ENCODE measurements around the gene PSMB5.

PSMB5 gene

GRCh38 chr14:23034498-23035302 lies at the start of gene PSMB5:
Gene PSMB5, minus strand, starts transcription at chr14:23034900. Its CDS starts 19 bp downstream, at chr14:23034881.
- DNase-seq (ENCODE audit: low read depth in 2 of 3, low spot score in 1 of 3), result peak; percentile 80 to 89 (median 85)

GRCh38 chr14:23080474-23080873 lies 45.8 kb upstream of the PSMB5 start:
- DNase-seq (ENCODE audit: low read depth in 2 of 3, low spot score in 1 of 3), result no peak

DNA sequence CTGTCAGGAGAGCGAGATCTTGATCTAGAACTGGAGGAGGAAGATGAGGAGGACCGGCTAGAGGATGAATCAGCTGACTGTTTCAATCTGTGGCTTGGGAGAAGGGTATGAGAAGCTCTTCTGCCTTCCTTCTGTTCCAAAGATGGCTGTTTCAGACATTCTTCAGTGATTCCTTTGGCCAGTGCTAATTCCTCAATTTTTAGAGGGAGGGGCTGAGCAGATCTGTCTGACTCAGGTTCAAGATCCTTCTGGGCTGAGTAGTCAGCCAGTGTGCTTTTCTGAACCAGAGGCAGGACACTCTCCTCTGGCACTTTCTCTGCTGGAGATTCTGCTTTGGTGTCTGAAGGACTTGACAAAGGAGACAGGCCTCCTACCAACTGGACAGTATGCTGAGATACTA lies 45.0 kb upstream of the PSMB5 start:
- no peak for DNase-seq (ENCODE audit: low read depth in 2 of 3, low spot score in 1 of 3)

- DNase-seq (ENCODE audit: low read depth in 2 of 3, low spot score in 1 of 3), result no peak
Observed at GRCh38 chr14:23078692-23079116, 44.0 kb upstream of the PSMB5 start.

DNA sequence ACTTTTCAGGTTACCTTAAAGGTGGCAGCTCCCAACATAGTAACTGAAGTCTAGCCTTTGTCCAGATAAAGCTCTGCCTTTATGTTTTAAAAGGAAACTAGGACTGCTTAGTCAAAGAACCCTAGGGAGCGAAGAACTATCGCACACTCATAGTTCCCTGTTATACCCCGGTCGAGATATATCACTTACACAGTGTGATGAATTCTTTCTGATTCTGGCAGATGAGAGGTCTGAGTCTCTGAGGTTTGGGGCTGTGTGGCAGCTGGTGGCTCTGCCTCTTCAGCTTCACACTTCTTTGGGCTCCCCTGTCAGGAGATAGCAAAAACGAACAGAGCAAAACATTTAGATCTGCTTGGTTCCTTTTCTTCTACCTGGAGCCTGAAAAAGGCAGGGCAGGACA lies 43.3 kb upstream of the PSMB5 start:
- no peak for DNase-seq (ENCODE audit: low read depth in 2 of 3, low spot score in 1 of 3)

DNA sequence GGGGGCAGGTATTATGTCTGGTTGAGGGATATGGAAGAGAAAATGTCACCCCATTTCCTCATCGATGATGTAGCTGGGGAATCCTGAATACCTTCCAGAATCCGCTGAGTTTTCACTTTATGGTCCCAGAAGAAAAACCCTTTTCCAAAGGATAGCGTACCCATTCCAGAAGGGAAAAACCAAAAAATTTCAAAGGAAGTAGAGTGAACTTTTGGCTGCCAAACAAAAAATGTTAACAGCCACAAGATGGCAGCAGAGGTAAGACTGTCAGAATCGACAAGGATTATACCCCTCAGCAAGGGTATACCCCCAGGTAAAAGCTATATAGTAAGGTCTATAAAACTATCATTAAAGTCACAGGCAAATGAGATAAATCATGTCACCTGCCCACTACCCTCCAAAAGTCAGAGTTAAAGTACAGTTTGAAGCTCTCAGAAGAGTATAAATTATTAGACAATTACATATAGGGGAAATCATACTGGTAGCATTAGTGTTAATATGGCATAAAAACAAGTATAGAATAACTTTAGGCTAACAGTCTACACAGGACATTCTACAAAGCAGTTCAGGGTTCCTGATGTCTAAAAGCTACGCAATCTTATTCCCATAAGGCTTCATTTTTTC lies 42.2 kb upstream of the PSMB5 start:
- DNase-seq (ENCODE audit: low read depth in 2 of 3, low spot score in 1 of 3), result peak in 1 of 3 donors; percentile 44

DNA sequence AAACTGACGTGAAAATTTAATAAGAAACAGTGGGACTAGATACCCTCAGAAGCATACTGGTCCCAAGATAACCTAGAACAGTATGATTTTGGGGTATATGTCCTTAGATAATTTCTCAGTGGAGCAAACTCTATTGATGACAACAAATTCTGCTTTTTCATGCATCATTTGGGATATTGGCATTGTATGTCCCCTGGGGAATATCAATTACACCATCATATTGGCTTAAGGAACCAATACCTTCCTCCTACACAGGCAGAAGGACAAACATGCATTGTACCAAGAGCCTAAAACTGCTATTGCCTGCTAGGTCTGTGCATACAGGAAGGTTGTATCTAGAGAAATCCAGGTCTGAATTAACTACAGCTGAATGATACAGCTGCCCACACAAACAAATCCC lies 40.2 kb upstream of the PSMB5 start:
- no peak for DNase-seq (ENCODE audit: low read depth in 2 of 3, low spot score in 1 of 3)

DNA sequence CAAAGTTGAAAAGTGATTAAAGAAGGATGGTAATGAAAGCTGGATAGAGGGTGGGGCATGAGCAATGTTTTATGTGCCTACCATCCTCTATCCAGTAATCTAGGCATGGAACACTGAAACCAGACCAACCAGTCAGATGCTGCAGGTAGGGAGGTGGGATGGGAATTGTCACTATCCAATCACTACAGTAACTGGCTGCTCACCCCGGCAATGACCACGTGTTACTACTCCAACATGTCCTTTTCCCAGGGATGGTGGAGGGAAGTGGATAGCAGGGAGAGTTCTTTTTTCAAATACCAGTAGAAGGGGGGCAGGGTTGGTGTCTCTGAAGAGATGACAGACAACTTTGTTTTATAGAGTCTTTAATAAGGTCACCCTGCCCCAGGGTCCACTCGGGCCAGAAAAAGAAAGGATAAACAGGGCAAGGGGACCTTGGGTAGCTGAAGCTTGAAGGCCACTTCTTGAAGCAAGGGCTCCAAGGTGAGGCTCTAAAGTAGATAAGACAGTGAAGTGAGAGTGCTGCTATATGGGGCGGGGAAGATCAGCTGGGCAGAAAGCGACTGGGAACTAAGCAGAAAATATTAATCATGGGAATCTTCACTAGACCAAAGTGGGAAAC lies 37.3 kb upstream of the PSMB5 start:
- no peak for DNase-seq (ENCODE audit: low read depth in 2 of 3, low spot score in 1 of 3)

GRCh38 chr14:23071244-23071920 lies 36.7 kb upstream of the PSMB5 start:
- peak; percentile 68 to 72 (median 70) for DNase-seq (ENCODE audit: low read depth in 2 of 3, low spot score in 1 of 3)

- DNase-seq (ENCODE audit: low read depth in 2 of 3, low spot score in 1 of 3), result no peak
Observed at GRCh38 chr14:23070262-23071129, 35.8 kb upstream of the PSMB5 start.

DNA sequence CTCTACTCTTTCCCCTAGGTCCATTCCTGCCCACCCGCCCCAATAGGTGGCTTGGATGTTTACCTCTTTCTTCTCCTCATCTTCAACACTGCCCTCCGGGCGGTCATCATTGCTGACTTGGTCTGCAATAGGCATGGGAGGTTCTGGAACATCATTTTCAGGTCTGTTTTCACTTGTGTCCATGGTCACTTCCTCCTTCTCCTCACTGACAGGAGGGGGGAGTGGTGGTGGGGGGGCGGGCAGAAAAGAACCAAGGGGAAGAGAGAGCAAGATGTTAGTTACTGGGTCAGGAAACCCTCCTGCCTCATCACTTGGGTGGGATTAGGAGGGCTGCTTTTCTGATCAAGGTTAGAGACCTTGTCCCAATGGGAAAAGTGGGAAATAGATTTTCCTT lies 34.7 kb upstream of the PSMB5 start:
- DNase-seq (ENCODE audit: low read depth in 2 of 3, low spot score in 1 of 3), result no peak

- peak; percentile 61 to 80 (median 63) for DNase-seq (ENCODE audit: low read depth in 2 of 3, low spot score in 1 of 3)
Observed at GRCh38 chr14:23068789-23069412, 34.2 kb upstream of the PSMB5 start.

DNA sequence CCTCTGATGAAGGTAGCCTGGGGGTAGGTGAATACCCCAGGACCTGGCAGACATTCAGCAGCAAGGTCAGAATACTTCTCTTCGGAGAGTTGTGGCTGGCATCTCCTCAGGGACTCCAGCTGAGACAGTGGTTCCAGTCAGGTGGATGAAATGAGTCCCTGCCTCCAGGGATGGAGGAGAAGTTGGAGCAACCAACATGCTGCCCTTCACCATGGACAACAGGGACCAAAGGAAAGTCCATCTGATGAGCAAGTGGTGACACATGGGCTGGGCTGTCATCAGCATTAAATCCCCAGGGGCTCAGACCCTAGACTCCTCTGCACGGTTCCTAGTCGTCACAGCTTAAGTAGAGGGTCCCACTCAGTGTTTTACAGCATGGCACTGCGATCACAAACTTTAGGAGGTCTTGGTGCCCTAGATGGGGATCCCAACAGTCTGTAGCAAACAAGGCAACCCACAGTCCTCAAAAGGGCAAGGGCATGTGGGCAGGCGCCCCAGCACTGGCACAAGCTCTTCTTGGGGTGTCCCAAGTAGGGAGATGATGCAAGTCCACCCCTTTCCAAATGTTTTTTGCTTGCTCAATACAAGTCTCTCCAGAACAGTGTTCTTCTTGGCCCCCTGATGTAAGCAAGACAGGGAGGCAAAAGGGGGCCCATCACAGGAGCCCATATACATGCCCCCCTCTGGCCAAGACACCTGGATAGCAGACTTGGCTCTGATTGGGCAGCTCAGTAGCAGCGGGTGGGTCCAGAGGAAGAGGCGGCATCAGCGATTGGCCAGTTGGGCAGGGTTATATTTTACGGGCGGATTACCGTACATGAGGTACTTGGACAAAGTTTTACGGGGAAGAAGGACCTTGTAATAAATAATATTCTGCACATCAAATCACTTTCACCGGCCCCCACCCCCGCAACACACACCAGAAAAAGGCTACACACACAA lies 33.4 kb upstream of the PSMB5 start:
- DNase-seq (ENCODE audit: low read depth in 2 of 3, low spot score in 1 of 3), result no peak

DNA sequence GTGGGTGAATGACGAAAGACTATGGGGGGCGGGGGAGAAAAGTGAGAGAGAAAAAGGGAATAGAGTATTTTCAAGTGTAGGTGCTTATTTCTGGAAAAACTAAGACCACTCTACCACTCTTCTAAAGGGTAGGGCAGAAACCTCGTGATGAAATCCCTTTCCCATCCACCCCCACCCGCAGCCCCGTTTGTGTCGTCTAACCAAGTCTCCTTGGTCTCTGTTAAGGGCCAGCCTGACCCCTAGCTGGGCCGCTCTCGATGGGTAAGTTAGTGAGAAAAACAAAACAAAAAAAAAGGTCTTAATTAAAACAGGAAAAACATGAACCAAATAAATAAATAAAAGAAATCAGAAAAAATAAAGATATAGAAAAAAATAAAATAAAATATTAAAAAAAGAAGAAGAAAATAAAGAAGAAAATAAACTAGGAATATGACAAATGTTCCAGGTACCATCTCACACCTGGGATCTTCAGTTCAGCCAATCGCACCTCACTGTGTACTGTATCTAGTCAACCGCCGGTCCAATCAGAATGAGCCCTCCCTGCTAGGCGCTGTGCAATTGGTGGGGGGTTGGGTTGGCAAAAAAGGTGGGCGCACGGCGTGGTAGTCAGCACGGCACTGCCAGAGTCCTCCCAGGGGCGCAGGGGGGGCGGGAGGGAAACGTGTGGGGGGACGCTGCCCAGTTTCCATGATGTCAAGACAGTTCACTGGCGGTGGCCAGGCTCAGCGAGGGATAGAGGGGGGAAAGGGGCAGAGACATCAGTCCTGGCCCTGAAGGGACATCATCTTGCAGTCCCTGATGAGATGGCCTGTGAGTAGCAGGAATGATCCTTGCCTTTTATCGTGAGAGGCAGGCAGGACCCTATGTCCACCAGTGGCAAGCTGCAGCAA lies 32.4 kb upstream of the PSMB5 start:
- DNase-seq (ENCODE audit: low read depth in 2 of 3, low spot score in 1 of 3), result no peak

GRCh38 chr14:23066368-23066767 lies 31.7 kb upstream of the PSMB5 start:
- no peak for DNase-seq (ENCODE audit: low read depth in 2 of 3, low spot score in 1 of 3)

DNA sequence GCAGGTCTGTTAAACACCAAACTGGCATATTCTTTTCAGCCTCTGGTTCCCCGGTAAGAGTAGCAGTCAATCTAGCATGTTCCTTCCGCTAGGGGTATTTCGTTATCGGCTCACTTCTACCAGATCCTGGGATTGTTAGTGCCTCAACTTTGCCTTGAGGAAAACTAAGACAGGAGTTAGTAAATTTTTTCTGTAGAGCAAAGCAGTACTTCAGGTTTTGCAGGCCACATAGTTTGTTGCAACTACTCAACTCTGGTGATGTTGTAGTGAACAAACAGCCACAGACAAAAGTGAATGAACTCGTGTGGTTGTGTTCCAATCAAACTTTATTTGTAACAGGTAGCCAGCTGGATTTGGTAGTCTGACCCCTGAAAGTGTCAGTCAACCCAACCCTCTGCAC lies 28.9 kb upstream of the PSMB5 start:
- DNase-seq (ENCODE audit: low read depth in 2 of 3, low spot score in 1 of 3), result no peak

- no peak for DNase-seq (ENCODE audit: low read depth in 2 of 3, low spot score in 1 of 3)
Observed at GRCh38 chr14:23062002-23062401, 27.3 kb upstream of the PSMB5 start.

Data from stimulated activated CD4-positive, alpha-beta T cell treated with anti-CD3 and anti-CD28 coated beads, Interleukin-12 subunit alpha, Interleukin-12 subunit beta, amount 100 ng/mL, for 48 hours (primary cell).